GM23248 (cell line): ENCODE results near the gene CACNA2D1. TPM values are rescaled to one million over a fixed set of nuclear protein-coding genes. Genes with fewer than 3 reads are reported as not detected.
A peak's percentile ranks its signal among the peaks of the same experiment; 100 is the strongest.

Experiments used
- DNase-seq: peaks from one replicate; pipeline ENCODE4 v3.0.0-alpha.2; 2015
- H2AFZ ChIP-seq: fragments of 200-600 bp; sonication (generic); 2 replicates; pipeline ENCODE4 v1.6.1; 2016; ENCODE audit warnings: antibody characterized with exemption
- H3F3A ChIP-seq: fragments of 200-600 bp; sonication (generic); 2 replicates; pipeline ENCODE4 v1.6.1; 2016; ENCODE audit warnings: mild to moderate bottlenecking, antibody characterized with exemption, mixed run types; ENCODE audit not compliant: insufficient read depth
- H3K27ac ChIP-seq: fragments of 200-600 bp; sonication (generic); 2 replicates; pipeline ENCODE4 v1.5.1; 2016; ENCODE audit warnings: mild to moderate bottlenecking
- H3K27me3 ChIP-seq: fragments of 200-600 bp; sonication (generic); replicated peaks from 2 replicates; pipeline ENCODE4 v1.6.1; 2016; ENCODE audit warnings: mild to moderate bottlenecking; ENCODE audit not compliant: insufficient read depth
- H3K36me3 ChIP-seq: fragments of 200-600 bp; sonication (generic); 2 replicates; pipeline ENCODE4 v1.6.1; 2016; ENCODE audit warnings: low read depth, mild to moderate bottlenecking
- H3K4me1 ChIP-seq: fragments of 200-600 bp; sonication (generic); 2 replicates; pipeline ENCODE4 v1.6.1; 2016; ENCODE audit warnings: mild to moderate bottlenecking; ENCODE audit not compliant: insufficient read depth
- H3K4me2 ChIP-seq: fragments of 200-600 bp; sonication (generic); one replicate; pipeline ENCODE4 v1.6.1; 2016; ENCODE audit warnings: mild to moderate bottlenecking; ENCODE audit not compliant: unreplicated experiment
- H3K4me3 ChIP-seq: fragments of 200-600 bp; sonication (generic); 2 replicates; pipeline ENCODE4 v1.5.1; 2016; ENCODE audit warnings: mild to moderate bottlenecking
- H3K79me2 ChIP-seq: fragments of 200-600 bp; sonication (generic); 2 replicates; pipeline ENCODE4 v1.6.1; 2016; ENCODE audit warnings: mild to moderate bottlenecking; ENCODE audit not compliant: insufficient read depth
- H3K9ac ChIP-seq: fragments of 200-600 bp; sonication (generic); 2 replicates; pipeline ENCODE4 v1.6.1; 2016; ENCODE audit warnings: mild to moderate bottlenecking
- H3K9me2 ChIP-seq: fragments of 200-600 bp; sonication (generic); 2 replicates; pipeline ENCODE4 v1.6.1; 2016; ENCODE audit warnings: mixed run types, mild to moderate bottlenecking, moderate library complexity; ENCODE audit not compliant: insufficient read depth
- H3K9me3 ChIP-seq: fragments of 200-600 bp; sonication (generic); one replicate; pipeline ENCODE4 v1.6.1; 2017; ENCODE audit warnings: low read depth
- H4K20me1 ChIP-seq: fragments of 200-600 bp; sonication (generic); 2 replicates; pipeline ENCODE4 v1.6.0; 2016; ENCODE audit not compliant: insufficient read depth
- EZH2 ChIP-seq: fragments of 200-600 bp; sonication (generic); IDR thresholded peaks from 2 replicates; pipeline ENCODE4 v1.6.1; 2018; ENCODE audit warnings: antibody characterized with exemption, mild to moderate bottlenecking; ENCODE audit not compliant: insufficient read depth, poor library complexity, severe bottlenecking
- EZH2phosphoT487 ChIP-seq: fragments of 200-600 bp; sonication (generic); IDR thresholded peaks from 2 replicates; pipeline ENCODE4 v1.6.1; 2018; ENCODE audit warnings: antibody characterized with exemption, moderate library complexity, mild to moderate bottlenecking, low read depth; ENCODE audit not compliant: insufficient read depth
- WGBS, 2 experiments: methylation state at CpG; one replicate each; pipeline ENCODE4 v1.1.6; 2015 to 2017; ENCODE audit warnings: low lambda C conversion rate in 2 of 2, low coverage in 1 of 2; ENCODE audit errors: missing lambda C conversion rate in 2 of 2; 5-methylcytosine and 5-hydroxymethylcytosine counted together
- in situ Hi-C: fragments of 300-500 bp; cut with MboI; formaldehyde crosslinking; loops from 2 replicates; pipeline ENCODE4 v1.15.0; 2020
- polyA plus RNA-seq: library from polyadenylated mRNA; unstranded; fragments of >200 nt; fragmentation: Nextera tagmentation; extraction: Ambion mirVana; gene quantifications from 2 replicates; pipeline ENCODE4 v1.2.1, GENCODE V29; 2016
- total RNA-seq: library from RNA; depleted of rRNA; stranded (reverse); fragments of >200 nt; shearing (Covaris generic); gene quantifications from 2 replicates; pipeline ENCODE4 v1.2.3, GENCODE V29; 2014

The CACNA2D1 gene
- total and polyA plus RNA-seq, 2 experiments from 2014 or later, result 7.7 to 21.2 TPM

- in situ Hi-C loops, result loop anchor here (25.0 kb wide), 2 partner anchors 452 to 702 kb away; no protein-coding TSS in a partner anchor
- H3K36me3 ChIP-seq, result no peaks in the 10 kb centered on the region
- H3K9ac ChIP-seq, result no peak overlapping the region
- H2AFZ ChIP-seq, result no peak overlapping the region
- H3K9me3 ChIP-seq, result no peaks in the 10 kb centered on the region
- peaks cover 48% of the 10 kb centered on the region for H3K4me1 ChIP-seq
- H3K9me2 ChIP-seq, result no peaks in the 10 kb centered on the region
- TF ChIP-seq EZH2, result no peak
- peaks cover 28% of the 10 kb centered on the region for H3F3A ChIP-seq
- H3K4me2 ChIP-seq, result peak overlapping the region; percentile 51
- H3K27me3 ChIP-seq, result no peaks in the 10 kb centered on the region
- H3K79me2 ChIP-seq, result no peaks in the 10 kb centered on the region
- 97 to 98% methylated on average over 1 of the region's 1 CpG for WGBS, 2 experiments
- DNase-seq, result no peak
- H4K20me1 ChIP-seq, result no peaks in the 10 kb centered on the region
- peak overlapping the region; percentile 72 for H3K27ac ChIP-seq
- peak overlapping the region; percentile 3; the same call in 1 of the 2 replicates for H3K4me3 ChIP-seq
Measured at GRCh38 chr7:82035456-82035855, 408.1 kb downstream of the CACNA2D1 start.

GRCh38 chr7:82032901-82033300, 410.7 kb downstream of the CACNA2D1 start:
- no peaks in the 10 kb centered on the region for H3K9me2 ChIP-seq
- in situ Hi-C loops, result loop anchor here (25.0 kb wide), 2 partner anchors 454 to 704 kb away; no protein-coding TSS in a partner anchor

GRCh38 chr7:82029236-82029913, 414.2 kb downstream of the CACNA2D1 start:
- in situ Hi-C loops, result loop anchor here (10.0 to 25.0 kb wide), 3 partner anchors 458 to 708 kb away; no protein-coding TSS in a partner anchor
- no peaks in the 10 kb centered on the region for H3K4me1 ChIP-seq
- no peaks in the 10 kb centered on the region for H3F3A ChIP-seq
- H3K9me3 ChIP-seq, result no peaks in the 10 kb centered on the region
- TF ChIP-seq EZH2phosphoT487, result no peak
- TF ChIP-seq EZH2, result no peak
- no peak overlapping the region for H3K4me2 ChIP-seq
- H3K9ac ChIP-seq, result no peak overlapping the region
- no peak overlapping the region for H2AFZ ChIP-seq
- H3K27me3 ChIP-seq, result no peaks in the 10 kb centered on the region
- no peaks in the 10 kb centered on the region for H3K9me2 ChIP-seq
- H4K20me1 ChIP-seq, result no peaks in the 10 kb centered on the region
- no peaks in the 10 kb centered on the region for H3K79me2 ChIP-seq
- H3K27ac ChIP-seq, result no peak overlapping the region
- no peak overlapping the region for H3K4me3 ChIP-seq
- WGBS, 2 experiments, result 93 to 100% methylated on average over 1 of the region's 1 CpG
- no peak for DNase-seq
- no peaks in the 10 kb centered on the region for H3K36me3 ChIP-seq

More at GRCh38 chr7:82032901-82033300, 410.7 kb downstream of the CACNA2D1 start:
- WGBS, 2 experiments, result 88 to 91% methylated on average over 3 of the region's 3 CpGs
- H3K27me3 ChIP-seq, result no peaks in the 10 kb centered on the region
- H3K4me2 ChIP-seq, result no peak overlapping the region
- no peak overlapping the region for H3K27ac ChIP-seq
- H4K20me1 ChIP-seq, result no peaks in the 10 kb centered on the region
- no peaks in the 10 kb centered on the region for H3K9me3 ChIP-seq
- no peaks in the 10 kb centered on the region for H3K36me3 ChIP-seq
- no peak for DNase-seq
- no peak overlapping the region for H3K4me3 ChIP-seq
- peaks cover 28% of the 10 kb centered on the region for H3K4me1 ChIP-seq
- H3K79me2 ChIP-seq, result no peaks in the 10 kb centered on the region
- TF ChIP-seq EZH2 (no peak), EZH2phosphoT487 (no peak)
- H3F3A ChIP-seq, result peaks cover 20% of the 10 kb centered on the region
- no peak overlapping the region for H2AFZ ChIP-seq
- H3K9ac ChIP-seq, result no peak overlapping the region

GRCh38 chr7:82028097-82028496, 415.5 kb downstream of the CACNA2D1 start:
- Histone ChIP-seq H3K79me2 (no peaks in the 10 kb centered on the region), H3K27me3 (no peaks in the 10 kb centered on the region), H3K36me3 (no peaks in the 10 kb centered on the region), H3K4me2 (no peak overlapping the region), H3K4me3 (no peak overlapping the region), H2AFZ (no peak overlapping the region), H3K9me3 (no peaks in the 10 kb centered on the region), H3F3A (no peaks in the 10 kb centered on the region), H3K27ac (no peak overlapping the region), H4K20me1 (no peaks in the 10 kb centered on the region), H3K9me2 (no peaks in the 10 kb centered on the region), H3K4me1 (no peaks in the 10 kb centered on the region), H3K9ac (no peak overlapping the region)
- TF ChIP-seq EZH2phosphoT487 (no peak), EZH2 (no peak)
- DNase-seq, result no peak
- in situ Hi-C loops, result loop anchor here (10.0 to 25.0 kb wide), 3 partner anchors 459 to 709 kb away; no protein-coding TSS in a partner anchor
- WGBS, 2 experiments, result 95 to 97% methylated on average over 1 of the region's 1 CpG
